GM23248 (cell line): ENCODE measurements around the gene TEF.

Experiments
- EZH2 ChIP-seq: fragments of 200-600 bp; sonication (generic); IDR thresholded peaks from 2 replicates; pipeline ENCODE4 v1.6.1; 2018; ENCODE audit warnings: antibody characterized with exemption, mild to moderate bottlenecking; ENCODE audit not compliant: insufficient read depth, poor library complexity, severe bottlenecking
- EZH2phosphoT487 ChIP-seq: fragments of 200-600 bp; sonication (generic); IDR thresholded peaks from 2 replicates; pipeline ENCODE4 v1.6.1; 2018; ENCODE audit warnings: antibody characterized with exemption, moderate library complexity, mild to moderate bottlenecking, low read depth; ENCODE audit not compliant: insufficient read depth

DNA sequence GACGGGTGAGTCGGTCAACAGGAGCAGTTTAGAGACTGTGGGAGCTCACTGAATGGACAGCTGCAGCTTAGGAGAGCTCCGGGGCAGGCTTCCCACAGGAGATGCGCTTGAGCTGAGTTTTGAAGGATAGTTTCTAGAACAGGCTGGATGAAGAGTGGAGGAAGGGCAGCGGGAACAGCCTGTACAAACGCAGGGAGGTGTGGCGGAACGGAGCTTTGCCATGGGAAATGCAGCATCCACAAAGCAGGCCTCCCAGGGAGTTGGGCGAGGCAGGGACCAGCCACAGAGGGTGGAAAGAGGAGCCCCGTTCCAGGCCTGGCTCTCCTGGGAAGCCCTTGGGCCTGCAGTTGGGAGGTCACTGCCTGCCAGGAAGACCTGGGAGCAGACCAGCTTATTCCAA is 26.8 kb upstream of the TEF start:
- TF ChIP-seq EZH2phosphoT487 (no peak), EZH2 (no peak)
